Measurements from ENCODE around the gene B3GAT3.
"Not testable (repeated sequence)": the region's sequence is repeated elsewhere in the genome, so short reads cannot be mapped to it uniquely, and the experiment has no call there.

Gene B3GAT3

GRCh38 chr11:62577046-62577714 lies 44.6 kb downstream of the B3GAT3 start:
- peak; percentile 74 to 83 (median 81) for DNase-seq

- DNase-seq, result no peak
Observed at GRCh38 chr11:62575837-62576236, 45.9 kb downstream of the B3GAT3 start.

GRCh38 chr11:62575156-62575555 lies 46.6 kb downstream of the B3GAT3 start:
- no peak for DNase-seq

GRCh38 chr11:62574363-62575071 lies 47.3 kb downstream of the B3GAT3 start:
- DNase-seq, result peak; percentile 22 to 52 (median 22)

DNA sequence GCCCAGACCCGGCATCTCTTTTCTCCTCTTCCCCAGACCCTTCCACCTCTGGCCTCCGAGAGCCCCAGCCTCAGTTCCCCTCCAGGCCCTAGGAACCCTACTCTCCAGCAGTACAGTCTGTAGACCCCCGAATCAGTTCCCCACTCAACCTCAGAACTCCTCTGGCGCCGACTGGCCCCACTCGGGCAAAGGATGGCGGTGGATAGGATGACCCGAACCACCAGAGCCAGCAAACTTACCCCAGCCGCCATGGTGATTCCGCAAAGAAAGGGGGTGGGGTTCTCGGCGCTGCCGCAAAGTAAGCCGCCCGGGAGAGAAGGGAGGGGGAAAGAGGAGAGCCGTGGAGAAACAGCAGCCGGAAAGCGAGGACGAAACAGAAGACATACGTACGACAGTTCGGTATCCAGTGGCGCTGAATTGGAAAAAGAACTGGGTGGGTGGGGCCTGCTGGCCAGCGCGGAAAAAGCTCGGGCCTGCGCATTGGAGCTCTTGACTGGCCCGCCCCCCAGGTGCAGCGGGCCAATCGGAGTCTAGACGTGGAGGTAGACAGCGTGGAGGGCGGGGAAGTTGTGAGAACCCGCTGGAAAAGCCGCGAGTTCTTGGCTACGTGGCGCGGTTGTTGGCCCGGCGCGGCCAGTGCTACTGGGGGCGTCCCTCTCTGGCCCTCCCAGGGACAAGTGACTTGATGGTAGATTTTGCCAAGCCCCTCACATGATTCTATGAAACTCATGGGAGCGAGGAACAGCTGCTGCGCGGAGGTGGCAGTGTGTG lies 48.0 kb downstream of the B3GAT3 start, which contains the start of gene EEF1G:
Gene EEF1G (minus strand): TSS at position 300 of the 771 bp plus-strand sequence. CDS start 49 bp downstream, at position 251.
- peak; percentile 99 to 100 (median 100) for DNase-seq

DNA sequence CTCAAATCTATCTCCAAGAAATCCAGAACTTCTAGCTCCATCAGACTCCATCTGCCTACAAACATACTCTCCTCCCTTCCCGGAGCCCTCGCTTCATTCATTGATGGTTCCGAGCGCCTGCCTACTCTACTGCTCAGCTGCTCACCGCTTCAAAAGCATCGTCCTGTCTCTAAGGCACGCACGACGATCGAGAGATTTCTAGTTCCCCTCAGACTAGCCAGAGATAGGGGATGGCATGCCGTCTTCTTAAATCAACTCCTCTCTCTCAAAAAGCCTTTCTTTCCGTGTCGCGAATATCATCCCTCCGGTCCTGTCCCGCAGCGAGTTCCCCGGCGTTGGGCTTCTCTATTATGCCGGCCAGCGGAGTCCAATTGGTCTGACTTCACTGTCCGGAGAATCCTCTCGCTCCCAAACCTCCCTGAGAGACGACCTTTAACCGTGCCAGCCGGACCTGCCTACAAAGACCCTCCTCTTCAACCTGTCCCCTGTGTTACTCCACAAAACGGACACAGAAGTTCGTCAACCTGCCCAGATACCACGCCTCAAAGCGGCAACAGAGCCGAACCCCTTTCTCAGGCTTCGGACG lies 48.7 kb downstream of the B3GAT3 start:
- DNase-seq, result peak; percentile 21 to 40 (median 24)

GRCh38 chr11:62572431-62572830 lies 49.4 kb downstream of the B3GAT3 start:
- DNase-seq, result no peak

GRCh38 chr11:62571493-62571892 lies 50.3 kb downstream of the B3GAT3 start:
- DNase-seq, result not testable (repeated sequence)

DNA sequence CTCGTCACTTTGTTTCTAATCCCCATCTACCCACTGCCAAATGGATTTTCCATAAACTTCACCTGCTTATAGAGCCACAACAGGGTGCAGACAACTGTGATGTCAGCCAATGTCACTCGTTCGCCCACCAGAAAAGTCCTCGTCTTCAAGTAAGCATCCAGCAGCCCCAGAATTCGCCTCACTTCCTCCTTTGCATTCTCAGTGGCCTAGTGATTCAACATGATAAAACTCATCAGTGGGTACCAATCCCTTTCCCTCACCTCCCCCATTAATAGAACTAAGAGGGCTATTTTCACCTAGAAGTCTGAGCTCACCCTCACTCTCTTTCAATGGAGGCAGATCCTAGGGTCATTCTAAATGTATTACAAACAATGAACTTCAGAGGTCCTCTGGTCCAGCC lies 50.9 kb downstream of the B3GAT3 start:
- DNase-seq, result not testable (repeated sequence)

- DNase-seq, result no peak
Observed at GRCh38 chr11:62569611-62570010, 52.2 kb downstream of the B3GAT3 start.

GRCh38 chr11:62567018-62567633 lies 54.7 kb downstream of the B3GAT3 start:
- DNase-seq, result no peak

- no peak for DNase-seq
Observed at GRCh38 chr11:62566247-62566646, 55.5 kb downstream of the B3GAT3 start.

All from suppressor macrophage treated with lipopolysaccharide for 1 hour (primary cell).